Measurements from ENCODE around the gene PLEKHF1. TPM values are rescaled to one million over a fixed set of nuclear protein-coding genes. Genes with fewer than 3 reads are reported as not detected.

Gene PLEKHF1
- total RNA-seq, 1 experiment from 2014 or later = 5.5 TPM

DNA sequence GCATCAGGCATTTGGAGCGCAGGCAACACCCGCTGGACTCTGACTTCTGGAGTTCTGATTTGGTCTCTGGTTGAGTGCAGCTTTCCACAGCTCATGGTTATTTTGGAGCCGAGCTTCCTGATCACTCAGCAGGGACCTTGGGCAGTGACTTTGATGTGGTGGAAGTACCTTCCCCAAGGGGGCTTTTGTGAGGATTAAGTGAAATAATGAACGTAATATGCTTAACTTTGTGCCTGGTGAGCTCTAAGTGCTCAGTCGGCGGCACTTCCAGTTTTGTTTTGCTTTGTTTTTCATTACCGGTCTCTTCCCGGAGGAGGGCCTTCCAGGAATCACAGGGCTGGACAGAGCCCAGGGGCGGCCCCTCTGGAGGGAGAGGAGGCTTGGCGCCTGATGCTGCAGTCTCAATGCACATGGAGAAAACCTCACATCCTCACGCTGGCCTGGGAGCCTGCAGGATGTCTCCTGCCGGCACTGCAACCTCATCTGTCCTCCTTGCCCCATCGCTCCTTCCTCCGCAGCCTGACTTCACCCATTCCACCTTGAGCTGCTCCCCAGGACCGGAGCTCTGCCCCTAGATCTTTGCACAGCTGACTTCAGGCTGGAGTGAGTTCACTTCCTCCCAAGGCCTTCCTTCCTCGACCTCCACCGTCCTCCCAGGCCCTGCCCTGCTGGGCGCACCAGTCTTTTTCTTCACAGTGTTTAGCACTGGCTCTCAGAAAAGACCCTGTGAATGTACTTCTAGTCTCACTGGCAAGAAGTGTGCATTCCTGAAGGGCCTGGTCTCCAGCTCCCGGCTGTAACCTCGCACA lies 1.5 kb downstream of the PLEKHF1 start:
- ChIA-PET POLR2A (no interaction called here), CTCF (interaction anchor here (1.4 to 2.5 kb wide), 2 partner anchors 50 to 56 kb away, joined by 4 to 10 read pairs; no protein-coding TSS in a partner anchor), RAD21 (ENCODE audit: low non-redundant PET in 1 of 2, low total read pairs in 2 of 2, uncharacterized antibody in 2 of 2, unreplicated experiment in 2 of 2) (no interaction called here)
- Histone ChIP-seq H3K27ac (ENCODE audit: low read depth, low read length) (no peak overlapping the region; the same call in 1 of the 2 replicates), H3K4me1 (ENCODE audit: control insufficient read depth in 1 of 2, insufficient read depth in 2 of 2, low read length in 2 of 2) (peaks cover 35 to 59% of the 10 kb centered on the region in 2 experiments), H3K9ac (ENCODE audit: low read length) (peak overlapping the region; percentile 83; the same call in 1 of the 2 replicates), H4K20me1 (ENCODE audit: insufficient read depth) (no peaks in the 10 kb centered on the region), H3K27me3 (ENCODE audit: insufficient read depth, low read length) (no peaks in the 10 kb centered on the region), H3K4me2 (ENCODE audit: low read length) (peak overlapping the region; percentile 91), H3K36me3 (ENCODE audit: control insufficient read depth in 1 of 2, insufficient read depth in 2 of 2, low read length in 2 of 2) (no peaks in the 10 kb centered on the region), H3K4me3 (replicated peaks in 1 of 2; ENCODE audit: low read depth in 1 of 2, low read length in 2 of 2) (peak overlapping the region in 1 of 2 experiments; percentile 75; a peak in 1 of 4 replicates), H3K9me2 (ENCODE audit: insufficient read depth) (no peaks in the 10 kb centered on the region), H2AFZ (ENCODE audit: low read depth, low read length, poor library complexity, severe bottlenecking) (no peak overlapping the region), H3K9me3 (ENCODE audit: control insufficient read depth in 1 of 2, insufficient read depth in 1 of 2, low read depth in 1 of 2, low read length in 2 of 2) (no peaks in the 10 kb centered on the region), H3K79me2 (ENCODE audit: insufficient read depth, low read length) (peaks cover 9% of the 10 kb centered on the region; the same call in 1 of the 2 replicates)
- ATAC-seq (no peak), DNase-seq (ENCODE audit: low read depth, low spot score) (no peak)
- TF ChIP-seq YY1 (IDR thresholded peaks at IDR 0.05; ENCODE audit: extremely low read depth, insufficient replicate concordance, low read depth, low read length) (no peak), ELF1 (IDR thresholded peaks at IDR 0.05; ENCODE audit: borderline replicate concordance, low read depth) (no peak), RAD21 (IDR thresholded peaks at IDR 0.05; ENCODE audit: low read depth) (no peak), EZH2 (IDR thresholded peaks at IDR 0.05) (no peak), ZFX (IDR thresholded peaks at IDR 0.05) (no peak), FOSL1 (IDR thresholded peaks at IDR 0.05; ENCODE audit: low read depth) (no peak)
- TF ChIP-seq, protein P1, sequence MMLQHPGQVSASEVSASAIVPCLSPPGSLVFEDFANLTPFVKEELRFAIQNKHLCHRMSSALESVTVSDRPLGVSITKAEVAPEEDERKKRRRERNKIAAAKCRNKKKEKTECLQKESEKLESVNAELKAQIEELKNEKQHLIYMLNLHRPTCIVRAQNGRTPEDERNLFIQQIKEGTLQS (IDR thresholded peaks at IDR 0.05) = no peak
- BruUV-seq (replicated peaks) = no TSS peak
- intact Hi-C loops (cut with micrococcal nuclease) = loop anchor here (5.0 kb wide), 1 partner anchor 54 kb away; no protein-coding TSS in a partner anchor

DNA sequence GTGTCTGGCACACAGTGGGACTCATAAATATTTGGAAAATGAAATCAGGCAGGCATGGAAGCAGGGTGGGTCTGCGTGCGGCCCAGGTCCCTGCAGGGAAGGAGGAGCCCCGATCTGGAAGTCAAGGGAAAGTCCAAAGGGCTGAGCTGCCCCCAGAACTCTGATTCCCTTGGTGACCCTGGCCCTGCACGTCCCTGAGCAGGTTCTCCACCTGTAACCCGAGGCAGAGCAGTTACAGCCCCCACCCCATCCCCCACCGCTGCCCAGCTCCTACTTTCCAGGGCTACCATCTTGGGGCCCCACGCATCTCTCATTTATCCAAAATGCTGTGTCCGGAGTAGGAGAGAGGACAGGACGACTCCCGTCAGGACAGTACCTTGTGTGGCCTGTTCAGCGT lies 2.1 kb downstream of the PLEKHF1 start:
- Histone ChIP-seq H3K4me3 (replicated peaks in 1 of 2; ENCODE audit: low read depth in 1 of 2, low read length in 2 of 2) (no peak overlapping the region), H3K9ac (ENCODE audit: low read length) (no peak overlapping the region)
- TF ChIP-seq POLR2A (IDR thresholded peaks at IDR 0.05; ENCODE audit: borderline replicate concordance, extremely low read depth, insufficient read depth, insufficient read length) (no peak), SIN3A (IDR thresholded peaks at IDR 0.05; ENCODE audit: low read depth) (no peak), ZFX (IDR thresholded peaks at IDR 0.05) (no peak), ZNF274 (IDR thresholded peaks at IDR 0.05; ENCODE audit: low read depth, low read length) (no peak), RAD21 (IDR thresholded peaks at IDR 0.05; ENCODE audit: low read depth) (no peak)
- TF ChIP-seq, protein P2, sequence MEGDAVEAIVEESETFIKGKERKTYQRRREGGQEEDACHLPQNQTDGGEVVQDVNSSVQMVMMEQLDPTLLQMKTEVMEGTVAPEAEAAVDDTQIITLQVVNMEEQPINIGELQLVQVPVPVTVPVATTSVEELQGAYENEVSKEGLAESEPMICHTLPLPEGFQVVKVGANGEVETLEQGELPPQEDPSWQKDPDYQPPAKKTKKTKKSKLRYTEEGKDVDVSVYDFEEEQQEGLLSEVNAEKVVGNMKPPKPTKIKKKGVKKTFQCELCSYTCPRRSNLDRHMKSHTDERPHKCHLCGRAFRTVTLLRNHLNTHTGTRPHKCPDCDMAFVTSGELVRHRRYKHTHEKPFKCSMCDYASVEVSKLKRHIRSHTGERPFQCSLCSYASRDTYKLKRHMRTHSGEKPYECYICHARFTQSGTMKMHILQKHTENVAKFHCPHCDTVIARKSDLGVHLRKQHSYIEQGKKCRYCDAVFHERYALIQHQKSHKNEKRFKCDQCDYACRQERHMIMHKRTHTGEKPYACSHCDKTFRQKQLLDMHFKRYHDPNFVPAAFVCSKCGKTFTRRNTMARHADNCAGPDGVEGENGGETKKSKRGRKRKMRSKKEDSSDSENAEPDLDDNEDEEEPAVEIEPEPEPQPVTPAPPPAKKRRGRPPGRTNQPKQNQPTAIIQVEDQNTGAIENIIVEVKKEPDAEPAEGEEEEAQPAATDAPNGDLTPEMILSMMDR (IDR thresholded peaks at IDR 0.05 in 2 of 3, conservative IDR thresholded peaks at IDR 0.05 in 1 of 3; ENCODE audit: borderline replicate concordance in 1 of 3, insufficient read depth in 1 of 3, low read depth in 2 of 3, low read length in 2 of 3) = no peak
- TF ChIP-seq, protein P1 (IDR thresholded peaks at IDR 0.05) = no peak
- TF ChIP-seq, protein P3, sequence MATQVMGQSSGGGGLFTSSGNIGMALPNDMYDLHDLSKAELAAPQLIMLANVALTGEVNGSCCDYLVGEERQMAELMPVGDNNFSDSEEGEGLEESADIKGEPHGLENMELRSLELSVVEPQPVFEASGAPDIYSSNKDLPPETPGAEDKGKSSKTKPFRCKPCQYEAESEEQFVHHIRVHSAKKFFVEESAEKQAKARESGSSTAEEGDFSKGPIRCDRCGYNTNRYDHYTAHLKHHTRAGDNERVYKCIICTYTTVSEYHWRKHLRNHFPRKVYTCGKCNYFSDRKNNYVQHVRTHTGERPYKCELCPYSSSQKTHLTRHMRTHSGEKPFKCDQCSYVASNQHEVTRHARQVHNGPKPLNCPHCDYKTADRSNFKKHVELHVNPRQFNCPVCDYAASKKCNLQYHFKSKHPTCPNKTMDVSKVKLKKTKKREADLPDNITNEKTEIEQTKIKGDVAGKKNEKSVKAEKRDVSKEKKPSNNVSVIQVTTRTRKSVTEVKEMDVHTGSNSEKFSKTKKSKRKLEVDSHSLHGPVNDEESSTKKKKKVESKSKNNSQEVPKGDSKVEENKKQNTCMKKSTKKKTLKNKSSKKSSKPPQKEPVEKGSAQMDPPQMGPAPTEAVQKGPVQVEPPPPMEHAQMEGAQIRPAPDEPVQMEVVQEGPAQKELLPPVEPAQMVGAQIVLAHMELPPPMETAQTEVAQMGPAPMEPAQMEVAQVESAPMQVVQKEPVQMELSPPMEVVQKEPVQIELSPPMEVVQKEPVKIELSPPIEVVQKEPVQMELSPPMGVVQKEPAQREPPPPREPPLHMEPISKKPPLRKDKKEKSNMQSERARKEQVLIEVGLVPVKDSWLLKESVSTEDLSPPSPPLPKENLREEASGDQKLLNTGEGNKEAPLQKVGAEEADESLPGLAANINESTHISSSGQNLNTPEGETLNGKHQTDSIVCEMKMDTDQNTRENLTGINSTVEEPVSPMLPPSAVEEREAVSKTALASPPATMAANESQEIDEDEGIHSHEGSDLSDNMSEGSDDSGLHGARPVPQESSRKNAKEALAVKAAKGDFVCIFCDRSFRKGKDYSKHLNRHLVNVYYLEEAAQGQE (IDR thresholded peaks at IDR 0.05; ENCODE audit: low read depth) = no peak

More for the DNA sequence above, 2.1 kb downstream of the PLEKHF1 start:
- H3K4me2 ChIP-seq (ENCODE audit: low read length) = no peak overlapping the region
- no peaks in the 10 kb centered on the region for H3K36me3 ChIP-seq (ENCODE audit: control insufficient read depth in 1 of 2, insufficient read depth in 2 of 2, low read length in 2 of 2)
- H3K9me2 ChIP-seq (ENCODE audit: insufficient read depth) = no peaks in the 10 kb centered on the region
- DNase-seq (ENCODE audit: low read depth, low spot score) (no peak), ATAC-seq (no peak)
- POLR2A ChIA-PET = no interaction called here
- H3K27me3 ChIP-seq (ENCODE audit: insufficient read depth, low read length) = no peaks in the 10 kb centered on the region
- intact Hi-C loops (cut with micrococcal nuclease) = loop anchor here (5.0 kb wide), 1 partner anchor 55 kb away; no protein-coding TSS in a partner anchor
- RAD21 ChIA-PET (ENCODE audit: low non-redundant PET in 1 of 2, low total read pairs in 2 of 2, uncharacterized antibody in 2 of 2, unreplicated experiment in 2 of 2) = no interaction called here
- H3K9me3 ChIP-seq (ENCODE audit: control insufficient read depth in 1 of 2, insufficient read depth in 1 of 2, low read depth in 1 of 2, low read length in 2 of 2) = no peaks in the 10 kb centered on the region
- no peaks in the 10 kb centered on the region for H4K20me1 ChIP-seq (ENCODE audit: insufficient read depth)
- peaks cover 33 to 55% of the 10 kb centered on the region in 2 experiments for H3K4me1 ChIP-seq (ENCODE audit: control insufficient read depth in 1 of 2, insufficient read depth in 2 of 2, low read length in 2 of 2)
- H3K27ac ChIP-seq (ENCODE audit: low read depth, low read length) = no peak overlapping the region
- no peak overlapping the region for H2AFZ ChIP-seq (ENCODE audit: low read depth, low read length, poor library complexity, severe bottlenecking)
- BruUV-seq (replicated peaks) = no TSS peak
- H3K79me2 ChIP-seq (ENCODE audit: insufficient read depth, low read length) = peaks cover 13% of the 10 kb centered on the region; the same call in 1 of the 2 replicates
- CTCF ChIA-PET = interaction anchor here (1.4 kb wide), 1 partner anchor 49 kb away, joined by 4 read pairs; no protein-coding TSS in a partner anchor
